ENCODE data around the gene HDAC10. TPM values are rescaled to one million over a fixed set of nuclear protein-coding genes. Genes with fewer than 3 reads are reported as not detected.

HDAC10 gene
- total RNA-seq, 1 experiment from 2014 or later, result 45.0 TPM

DNA sequence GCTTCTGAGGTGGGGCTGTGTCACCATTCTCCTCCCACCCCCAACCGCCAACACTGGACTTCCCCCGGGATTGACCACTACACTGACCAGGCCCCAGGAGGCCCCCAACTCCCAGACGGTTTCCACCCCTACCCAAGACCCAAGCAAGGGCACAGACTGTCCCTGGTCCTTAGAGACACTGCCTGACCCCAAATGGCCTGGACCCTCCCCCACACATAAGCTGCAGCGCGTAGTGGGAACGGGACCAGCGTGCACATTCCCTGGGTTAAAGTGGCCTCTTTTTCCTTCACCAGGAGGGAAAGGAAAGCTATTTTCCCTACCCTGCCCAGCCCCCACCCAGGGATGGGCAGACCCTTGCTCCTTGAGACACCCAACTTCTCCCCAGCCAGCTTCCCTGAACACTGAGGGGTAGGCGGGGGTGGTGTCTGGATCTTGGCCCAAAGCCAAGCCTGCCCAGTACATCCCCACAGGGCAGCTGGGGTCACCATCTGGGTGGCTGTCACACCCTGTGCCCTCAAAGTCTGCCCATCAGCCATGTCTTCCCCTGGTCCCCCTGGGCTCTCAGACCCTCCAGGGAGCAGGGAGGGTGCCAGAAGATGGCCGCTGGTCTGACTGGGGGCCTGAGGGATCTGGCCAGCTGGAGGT lies 12.0 kb upstream of the HDAC10 start:
- Histone ChIP-seq H3K9me3 (ENCODE audit: control insufficient read depth, low read depth, low read length) (no peaks in the 10 kb centered on the region), H3K23me2 (ENCODE audit: insufficient read length, low read depth, low read length, poor library complexity, severe bottlenecking) (peaks cover 8% of the 10 kb centered on the region), H3K27me3 (ENCODE audit: insufficient read depth, low read length) (peaks cover 1% of the 10 kb centered on the region; the same call in 1 of the 2 replicates), H3K18ac (ENCODE audit: insufficient read length, low read depth, low read length) (no peak overlapping the region), H2BK15ac (ENCODE audit: low read depth, low read length) (no peak overlapping the region), H4K8ac (replicated peaks; ENCODE audit: insufficient read length, low read depth, low read length) (no peak overlapping the region), H4K5ac (ENCODE audit: insufficient read length, low read depth, low read length) (no peak overlapping the region), H3K14ac (ENCODE audit: insufficient read depth, low read length) (no peak overlapping the region), H2AFZ (ENCODE audit: low read length) (no peak overlapping the region), H2AK5ac (ENCODE audit: insufficient read length, low read length) (no peak overlapping the region), H2BK20ac (ENCODE audit: low read depth, low read length, poor library complexity, severe bottlenecking) (no peak overlapping the region), H2BK120ac (ENCODE audit: low read depth, low read length, poor library complexity, severe bottlenecking) (no peak overlapping the region), H3K23ac (ENCODE audit: insufficient read length, low read depth, low read length) (no peak overlapping the region), H2BK12ac (ENCODE audit: insufficient read length, low read depth, low read length) (no peak overlapping the region), H3K56ac (ENCODE audit: insufficient read length, low read depth, low read length) (no peak overlapping the region), H3T11ph (ENCODE audit: low read length) (no peak overlapping the region), H3K4me2 (ENCODE audit: insufficient read depth, insufficient read length, low read length) (no peak overlapping the region), H3K79me1 (ENCODE audit: insufficient read depth, low read depth, low read length, poor library complexity, severe bottlenecking) (no peaks in the 10 kb centered on the region), H3K27ac (ENCODE audit: insufficient read length, low read depth, low read length) (no peak overlapping the region), H4K91ac (ENCODE audit: insufficient read length, low read depth, low read length) (no peak overlapping the region), H3K4me1 (ENCODE audit: insufficient read depth, low read length) (no peaks in the 10 kb centered on the region), H2BK5ac (ENCODE audit: insufficient read length, low read length) (no peak overlapping the region), H4K20me1 (ENCODE audit: control insufficient read depth, insufficient read depth, insufficient read length) (no peaks in the 10 kb centered on the region), H3K4ac (ENCODE audit: low read depth, low read length) (no peak overlapping the region), H3K79me2 (ENCODE audit: insufficient read depth, low read length) (no peaks in the 10 kb centered on the region), H3K9ac (ENCODE audit: extremely low read depth, insufficient read length, low read length) (no peak overlapping the region)
- Mint-ChIP-seq H3K27ac (no peak overlapping the region; a peak in 1 of 7 replicates), H3K4me3 (no peak overlapping the region), H3K27me3 (ENCODE audit: low read depth) (peaks cover 68% of the 10 kb centered on the region), H3K4me1 (peaks cover 8 to 12% of the 10 kb centered on the region in 2 experiments), H3K9me3 (peaks cover 2 to 3% of the 10 kb centered on the region in 2 experiments; a peak in 2 of 5 replicates), H3K36me3 (ENCODE audit: insufficient read depth in 1 of 3, low read depth in 3 of 3) (no peaks in the 10 kb centered on the region)
- TF ChIP-seq, protein P1, sequence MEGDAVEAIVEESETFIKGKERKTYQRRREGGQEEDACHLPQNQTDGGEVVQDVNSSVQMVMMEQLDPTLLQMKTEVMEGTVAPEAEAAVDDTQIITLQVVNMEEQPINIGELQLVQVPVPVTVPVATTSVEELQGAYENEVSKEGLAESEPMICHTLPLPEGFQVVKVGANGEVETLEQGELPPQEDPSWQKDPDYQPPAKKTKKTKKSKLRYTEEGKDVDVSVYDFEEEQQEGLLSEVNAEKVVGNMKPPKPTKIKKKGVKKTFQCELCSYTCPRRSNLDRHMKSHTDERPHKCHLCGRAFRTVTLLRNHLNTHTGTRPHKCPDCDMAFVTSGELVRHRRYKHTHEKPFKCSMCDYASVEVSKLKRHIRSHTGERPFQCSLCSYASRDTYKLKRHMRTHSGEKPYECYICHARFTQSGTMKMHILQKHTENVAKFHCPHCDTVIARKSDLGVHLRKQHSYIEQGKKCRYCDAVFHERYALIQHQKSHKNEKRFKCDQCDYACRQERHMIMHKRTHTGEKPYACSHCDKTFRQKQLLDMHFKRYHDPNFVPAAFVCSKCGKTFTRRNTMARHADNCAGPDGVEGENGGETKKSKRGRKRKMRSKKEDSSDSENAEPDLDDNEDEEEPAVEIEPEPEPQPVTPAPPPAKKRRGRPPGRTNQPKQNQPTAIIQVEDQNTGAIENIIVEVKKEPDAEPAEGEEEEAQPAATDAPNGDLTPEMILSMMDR (conservative IDR thresholded peaks at IDR 0.05), result no peak
- DNase-seq, result no peak
- WGBS (ENCODE audit: extremely low coverage, insufficient read length, low lambda C conversion rate), result no CpG with 5 or more reads among the region's 9 CpGs

All from H9 (cell line).